COR-L47 (cell line): Measurements from ENCODE around the gene SEC14L6.
"Not testable (repeated sequence)": the region's sequence is repeated elsewhere in the genome, so short reads cannot be mapped to it uniquely, and the experiment has no call there.

Source experiments
- DNase-seq: peaks from one replicate; lab custom pipeline; 2025; lab: John Stamatoyannopoulos, UW

The SEC14L6 gene

GRCh38 chr22:30546616-30547015 lies at the start of gene SEC14L6:
Gene SEC14L6 (minus strand): TSS chr22:30546741. CDS start chr22:30546682, 59 bp downstream.
- no peak for DNase-seq

GRCh38 chr22:30596199-30596598 lies 49.7 kb upstream of the SEC14L6 start:
- no peak for DNase-seq

- not testable (repeated sequence) for DNase-seq
These were observed 45.8 kb upstream of the SEC14L6 start for GRCh38 chr22:30592360-30592713.

- DNase-seq, result peak; percentile 99
These were observed 45.2 kb upstream of the SEC14L6 start, which contains the start of gene PES1 for GRCh38 chr22:30591588-30592359. Gene PES1 (minus strand): TSS chr22:30591910. CDS start chr22:30591833, 77 bp downstream.

GRCh38 chr22:30591191-30591587 lies 44.6 kb upstream of the SEC14L6 start:
- DNase-seq, result no peak

GRCh38 chr22:30586414-30586813 lies 39.9 kb upstream of the SEC14L6 start:
- DNase-seq, result no peak

GRCh38 chr22:30584441-30584840 lies 37.9 kb upstream of the SEC14L6 start:
- no peak for DNase-seq

GRCh38 chr22:30582788-30583545 lies 36.4 kb upstream of the SEC14L6 start:
- no peak for DNase-seq

- no peak for DNase-seq
These were observed 35.5 kb upstream of the SEC14L6 start for GRCh38 chr22:30582051-30582450.

GRCh38 chr22:30580896-30581295 lies 34.4 kb upstream of the SEC14L6 start:
- DNase-seq, result no peak

- DNase-seq, result no peak
These were observed 31.9 kb upstream of the SEC14L6 start for GRCh38 chr22:30578481-30578880.

GRCh38 chr22:30575859-30576258 lies 29.3 kb upstream of the SEC14L6 start:
- no peak for DNase-seq

- DNase-seq, result no peak
These were observed 28.6 kb upstream of the SEC14L6 start for GRCh38 chr22:30574997-30575671.

GRCh38 chr22:30574095-30574981 lies 27.8 kb upstream of the SEC14L6 start, which contains the start of gene GAL3ST1:
Gene GAL3ST1 (minus strand): TSS chr22:30574665. CDS start chr22:30557392, 17,273 bp downstream.
- DNase-seq, result no peak

- DNase-seq, result no peak
These were observed 27.1 kb upstream of the SEC14L6 start for GRCh38 chr22:30573594-30574094.

GRCh38 chr22:30572840-30573593 lies 26.5 kb upstream of the SEC14L6 start:
- no peak for DNase-seq

- DNase-seq, result no peak
These were observed 25.7 kb upstream of the SEC14L6 start for GRCh38 chr22:30572210-30572609.

GRCh38 chr22:30569674-30570202 lies 23.2 kb upstream of the SEC14L6 start:
- no peak for DNase-seq

GRCh38 chr22:30568137-30568805 lies 21.7 kb upstream of the SEC14L6 start:
- DNase-seq, result no peak

GRCh38 chr22:30567277-30567676 lies 20.7 kb upstream of the SEC14L6 start:
- DNase-seq, result not testable (repeated sequence)
